OCI-LY1 (cell line): ENCODE measurements around the gene GABBR1.

ENCODE experiments used
- H2AFZ ChIP-seq: fragments of 200-600 bp; sonication (generic), shearing (Covaris generic); 2 replicates; pipeline ENCODE4 v1.6.0; 2014; ENCODE audit warnings: antibody characterized with exemption, mild to moderate bottlenecking, low read length
- H3F3A ChIP-seq: fragments of 200-600 bp; sonication (generic), shearing (Covaris generic); 2 replicates; pipeline ENCODE4 v1.6.0; 2014; ENCODE audit warnings: mild to moderate bottlenecking, antibody characterized with exemption, low read length, moderate library complexity; ENCODE audit not compliant: insufficient read depth
- H3K27ac ChIP-seq: fragments of 200-600 bp; sonication (generic); 2 replicates; pipeline ENCODE4 v1.5.1; 2014; ENCODE audit warnings: low read length, mixed run types, mild to moderate bottlenecking, low read depth; ENCODE audit not compliant: poor library complexity, severe bottlenecking
- H3K27me3 ChIP-seq: fragments of 200-600 bp; sonication (generic); 2 replicates; pipeline ENCODE4 v1.6.0; 2014; ENCODE audit warnings: antibody characterized with exemption, mild to moderate bottlenecking, low read length, moderate library complexity; ENCODE audit not compliant: insufficient read depth
- H3K36me3 ChIP-seq: fragments of 200-600 bp; sonication (generic); 2 replicates; pipeline ENCODE4 v1.6.1; 2014; ENCODE audit warnings: mild to moderate bottlenecking, antibody characterized with exemption, low read length, moderate library complexity, mixed read lengths; ENCODE audit not compliant: insufficient read depth
- H3K4me1 ChIP-seq: fragments of 200-600 bp; sonication (generic); 2 replicates; pipeline ENCODE4 v1.5.1; 2014; ENCODE audit warnings: mild to moderate bottlenecking, low read length, moderate library complexity; ENCODE audit not compliant: insufficient read depth, severe bottlenecking
- H3K4me2 ChIP-seq: fragments of 200-600 bp; sonication (generic), shearing (Covaris generic); 2 replicates; pipeline ENCODE4 v1.6.1; 2014; ENCODE audit warnings: low read length
- H3K4me3 ChIP-seq: fragments of 200-600 bp; sonication (generic); 2 replicates; pipeline ENCODE4 v1.5.1; 2014; ENCODE audit warnings: low read length, low read depth, mild to moderate bottlenecking, mixed read lengths; ENCODE audit not compliant: poor library complexity, severe bottlenecking
- H3K79me2 ChIP-seq: fragments of 200-600 bp; shearing (Covaris generic); 2 replicates; pipeline ENCODE4 v1.6.1; 2016; ENCODE audit warnings: mixed run types, low read length, mixed read lengths; ENCODE audit not compliant: insufficient read depth
- H3K9ac ChIP-seq: fragments of 200-600 bp; sonication (generic), shearing (Covaris generic); 2 replicates; pipeline ENCODE4 v1.6.1; 2014; ENCODE audit warnings: mild to moderate bottlenecking, low read length, mixed read lengths
- H3K9me2 ChIP-seq: fragments of 200-600 bp; sonication (generic), shearing (Covaris generic); 2 replicates; pipeline ENCODE4 v1.6.1; 2014; ENCODE audit warnings: low read depth, mild to moderate bottlenecking, low read length, mixed read lengths
- H3K9me3 ChIP-seq: fragments of 200-600 bp; shearing (Covaris generic); 2 replicates; pipeline ENCODE4 v1.6.1; 2014; ENCODE audit warnings: low read length, mixed read lengths
- H4K20me1 ChIP-seq: fragments of 200-600 bp; sonication (generic), shearing (Covaris generic); 2 replicates; pipeline ENCODE4 v1.6.0; 2016; ENCODE audit warnings: mild to moderate bottlenecking, low read length; ENCODE audit not compliant: insufficient read depth
- EZH2 ChIP-seq: fragments of 200-600 bp; sonication (generic), shearing (Covaris generic); IDR thresholded peaks from 2 replicates; pipeline ENCODE4 v1.8.0; 2017; ENCODE audit warnings: borderline replicate concordance, mixed run types, mild to moderate bottlenecking, antibody characterized with exemption, low read length, moderate library complexity, mixed read lengths
- TF ChIP-seq, protein P1 (sequence below): fragments of 200-600 bp; sonication (generic), shearing (Covaris generic); IDR thresholded peaks from 2 replicates; pipeline ENCODE4 v1.5.1; 2017; ENCODE audit warnings: mild to moderate bottlenecking, antibody characterized with exemption, low read length, moderate library complexity, mixed read lengths

The GABBR1 gene

DNA sequence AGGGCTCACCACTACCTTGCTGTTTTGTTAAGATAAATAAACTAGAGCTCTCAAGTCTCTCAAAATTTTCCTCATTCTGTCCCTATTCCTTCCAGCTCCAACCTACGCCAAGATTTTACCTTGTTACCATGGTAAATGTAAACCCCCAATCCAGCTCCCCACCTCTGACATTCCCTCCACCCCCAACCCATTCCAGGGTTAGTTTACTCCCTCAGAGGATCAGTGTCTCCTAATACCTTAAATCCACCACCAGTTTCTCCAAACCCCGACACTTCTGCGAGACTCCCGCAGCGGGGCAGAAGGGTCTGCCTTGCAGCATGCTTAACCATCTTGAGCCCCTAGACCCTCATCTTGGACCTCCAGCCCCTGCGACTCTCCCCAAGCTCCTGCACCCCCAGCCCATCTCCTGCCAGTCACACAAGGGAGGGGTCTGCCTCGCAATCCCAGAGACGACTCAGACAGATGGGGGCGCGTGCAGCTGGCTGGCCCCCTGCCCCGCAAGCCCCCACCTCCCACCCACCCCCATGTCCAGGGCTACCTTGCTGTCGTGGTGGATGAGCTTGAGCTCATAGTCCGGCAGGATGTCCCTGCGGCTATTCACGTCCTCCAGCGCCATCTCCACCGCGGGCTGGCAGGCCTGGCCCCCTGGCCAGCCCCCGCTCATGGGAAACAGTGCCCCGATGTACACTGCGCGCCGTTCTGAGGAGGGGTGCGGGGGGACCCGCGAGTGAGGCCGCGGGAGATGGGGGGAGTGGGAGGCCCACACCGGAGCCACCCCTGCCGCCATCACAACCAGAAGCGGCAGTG, 5.8 kb downstream of the GABBR1 start:
- H3K9me2 ChIP-seq = no peaks in the 10 kb centered on the region
- peak overlapping the region; percentile 75 for H3K4me3 ChIP-seq
- H3K4me2 ChIP-seq = no peak overlapping the region
- no peak overlapping the region for H3K9ac ChIP-seq
- H3K27ac ChIP-seq = no peak overlapping the region
- H3K9me3 ChIP-seq = no peaks in the 10 kb centered on the region
- peaks cover 6% of the 10 kb centered on the region for H3K27me3 ChIP-seq
- no peak for TF ChIP-seq EZH2
- no peaks in the 10 kb centered on the region for H3K36me3 ChIP-seq
- H3K79me2 ChIP-seq = no peaks in the 10 kb centered on the region
- no peak overlapping the region for H2AFZ ChIP-seq
- H4K20me1 ChIP-seq = no peaks in the 10 kb centered on the region
- no peaks in the 10 kb centered on the region for H3F3A ChIP-seq
- H3K4me1 ChIP-seq = peaks cover 19% of the 10 kb centered on the region

DNA sequence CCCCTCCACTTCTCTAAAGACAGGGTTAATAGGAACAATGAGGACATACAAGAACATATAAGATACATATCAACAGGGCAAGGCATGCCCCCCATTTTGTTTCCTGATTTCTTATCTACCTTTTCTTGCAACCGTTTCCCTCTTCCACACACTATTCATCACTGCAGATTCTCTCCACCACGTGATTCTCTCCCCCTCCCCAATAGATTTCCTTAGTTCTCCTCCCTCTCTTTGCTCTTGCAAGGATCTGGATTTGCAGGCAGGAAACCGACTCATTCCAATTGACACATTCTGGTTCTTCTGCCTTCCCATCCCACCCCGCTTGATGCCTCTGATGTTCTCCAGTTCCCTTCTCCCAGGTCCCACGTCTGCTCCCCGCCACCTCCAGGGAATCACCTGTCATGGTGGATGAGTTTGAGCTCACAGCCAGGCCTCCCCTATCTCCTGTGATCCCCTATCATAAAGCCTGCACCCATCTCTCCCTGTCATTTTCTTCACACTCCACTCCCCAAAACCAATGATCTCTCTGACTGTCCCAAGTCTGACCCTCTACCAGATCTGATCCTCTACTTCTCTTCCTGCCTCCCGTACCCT, 7.5 kb downstream of the GABBR1 start:
- no peak overlapping the region for H3K9ac ChIP-seq

DNA sequence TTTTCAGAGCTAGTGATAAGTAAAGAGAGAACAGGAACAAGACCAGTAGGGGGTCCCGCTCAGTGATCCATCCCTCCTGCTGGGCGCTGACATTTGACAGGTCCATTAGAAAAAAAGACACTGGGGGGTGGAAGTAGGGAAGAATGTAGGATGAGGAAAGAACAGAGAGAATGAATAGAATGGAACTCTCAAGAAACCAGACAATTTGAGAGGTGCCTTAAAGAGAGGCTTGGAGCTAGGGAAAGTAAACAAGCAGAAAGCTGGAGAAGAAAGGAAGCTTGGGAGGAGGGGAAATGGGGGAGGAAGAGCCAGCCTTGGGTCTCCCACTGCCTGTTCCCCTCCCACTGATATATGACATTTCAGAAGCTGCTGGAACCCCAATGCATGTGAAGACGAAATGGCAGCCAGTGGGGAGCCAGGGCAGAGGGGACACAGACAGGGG, 8.4 kb downstream of the GABBR1 start:
- H3K27me3 ChIP-seq = no peaks in the 10 kb centered on the region
- no peaks in the 10 kb centered on the region for H3F3A ChIP-seq
- no peaks in the 10 kb centered on the region for H3K79me2 ChIP-seq
- no peaks in the 10 kb centered on the region for H3K9me2 ChIP-seq
- H3K27ac ChIP-seq = no peak overlapping the region
- H3K9ac ChIP-seq = no peak overlapping the region
- H4K20me1 ChIP-seq = no peaks in the 10 kb centered on the region
- H3K9me3 ChIP-seq = no peaks in the 10 kb centered on the region
- TF ChIP-seq, protein P1, sequence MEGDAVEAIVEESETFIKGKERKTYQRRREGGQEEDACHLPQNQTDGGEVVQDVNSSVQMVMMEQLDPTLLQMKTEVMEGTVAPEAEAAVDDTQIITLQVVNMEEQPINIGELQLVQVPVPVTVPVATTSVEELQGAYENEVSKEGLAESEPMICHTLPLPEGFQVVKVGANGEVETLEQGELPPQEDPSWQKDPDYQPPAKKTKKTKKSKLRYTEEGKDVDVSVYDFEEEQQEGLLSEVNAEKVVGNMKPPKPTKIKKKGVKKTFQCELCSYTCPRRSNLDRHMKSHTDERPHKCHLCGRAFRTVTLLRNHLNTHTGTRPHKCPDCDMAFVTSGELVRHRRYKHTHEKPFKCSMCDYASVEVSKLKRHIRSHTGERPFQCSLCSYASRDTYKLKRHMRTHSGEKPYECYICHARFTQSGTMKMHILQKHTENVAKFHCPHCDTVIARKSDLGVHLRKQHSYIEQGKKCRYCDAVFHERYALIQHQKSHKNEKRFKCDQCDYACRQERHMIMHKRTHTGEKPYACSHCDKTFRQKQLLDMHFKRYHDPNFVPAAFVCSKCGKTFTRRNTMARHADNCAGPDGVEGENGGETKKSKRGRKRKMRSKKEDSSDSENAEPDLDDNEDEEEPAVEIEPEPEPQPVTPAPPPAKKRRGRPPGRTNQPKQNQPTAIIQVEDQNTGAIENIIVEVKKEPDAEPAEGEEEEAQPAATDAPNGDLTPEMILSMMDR = no peak
- no peak for TF ChIP-seq EZH2
- no peak overlapping the region for H3K4me2 ChIP-seq
- H3K4me3 ChIP-seq = no peak overlapping the region
- H3K4me1 ChIP-seq = peaks cover 11% of the 10 kb centered on the region
- H2AFZ ChIP-seq = no peak overlapping the region
- no peaks in the 10 kb centered on the region for H3K36me3 ChIP-seq

More for the DNA sequence above, 7.5 kb downstream of the GABBR1 start:
- Histone ChIP-seq H3K4me1 (peaks cover 11% of the 10 kb centered on the region), H3K27me3 (no peaks in the 10 kb centered on the region), H4K20me1 (no peaks in the 10 kb centered on the region), H3F3A (no peaks in the 10 kb centered on the region), H3K79me2 (no peaks in the 10 kb centered on the region), H3K4me3 (no peak overlapping the region), H3K4me2 (no peak overlapping the region), H3K27ac (no peak overlapping the region), H2AFZ (no peak overlapping the region), H3K9me3 (no peaks in the 10 kb centered on the region), H3K9me2 (no peaks in the 10 kb centered on the region), H3K36me3 (no peaks in the 10 kb centered on the region)
- TF ChIP-seq, protein P1 = no peak
- no peak for TF ChIP-seq EZH2
